Gastroesophageal sphincter (tissue), 4 donors: ENCODE results near the gene DHRSX. TPM values are rescaled to one million over a fixed set of nuclear protein-coding genes. Genes with fewer than 3 reads are reported as not detected.
A peak's percentile ranks its signal among the peaks of the same experiment; 100 is the strongest.

Experiments
- ATAC-seq: fragments of 150-250 bp; one replicate; pipeline ENCODE4 v1.9.1; 2016; ENCODE audit warnings: mild to moderate bottlenecking, moderate library complexity
- H3K27ac ChIP-seq, 4 donors: fragments of 200-600 bp; sonication (generic) in 3 of 4; 1 replicate in 3 of 4; 2 replicates in 1 of 4; pipeline ENCODE4 v1.5.1; 2016 to 2019
- H3K27me3 ChIP-seq: fragments of 200-600 bp; sonication (generic); one replicate; pipeline ENCODE4 v1.5.1; 2019
- H3K36me3 ChIP-seq, 2 donors: fragments of 200-600 bp; sonication (generic); one replicate each; pipeline ENCODE4 v1.5.1; 2019; ENCODE audit warnings: control low read depth in 1 of 2
- H3K4me1 ChIP-seq, 3 donors: fragments of 200-600 bp; sonication (generic); 1 replicate in 2 of 3; 2 replicates in 1 of 3; pipeline ENCODE4 v1.5.1; 2016 to 2019; ENCODE audit warnings: control low read depth in 2 of 3
- H3K4me3 ChIP-seq, 2 donors: fragments of 200-600 bp; sonication (generic); one replicate each; pipeline ENCODE4 v1.5.1; 2019; ENCODE audit warnings: mild to moderate bottlenecking in 1 of 2, moderate library complexity in 1 of 2
- H3K9me3 ChIP-seq, 3 donors: fragments of 200-600 bp; sonication (generic); one replicate each; pipeline ENCODE4 v1.5.1; 2017 to 2019; ENCODE audit warnings: control low read depth in 2 of 3
- EP300 ChIP-seq: sonication (generic); formaldehyde crosslinking; IDR thresholded peaks from one replicate; pipeline ENCODE4 v1.6.1; 2017; ENCODE audit warnings: antibody characterized with exemption, mild to moderate bottlenecking
- POLR2A ChIP-seq, 2 donors: fragments of 450-650 bp; IDR thresholded peaks; one replicate each; pipeline ENCODE4 v1.6.1; 2017; ENCODE audit warnings: antibody characterized with exemption in 2 of 2, mild to moderate bottlenecking in 2 of 2, moderate library complexity in 1 of 2
- POLR2AphosphoS5 ChIP-seq: sonication (generic); formaldehyde crosslinking; IDR thresholded peaks from one replicate; pipeline ENCODE4 v1.6.1; 2017; ENCODE audit warnings: antibody characterized with exemption
- WGBS, 2 donors: methylation state at CpG; one replicate each; pipeline ENCODE4 v1.1.5; 2018; ENCODE audit warnings: low coverage in 1 of 2; 5-methylcytosine and 5-hydroxymethylcytosine counted together
- total RNA-seq, 4 donors: library from RNA; depleted of rRNA; stranded (reverse); fragments of >200 nt; gene quantifications; one replicate each; pipeline ENCODE4 v1.1.0, GENCODE V29; 2016
- TF ChIP-seq, protein P1 (sequence below), 4 experiments: fragments of 200-600 bp in 2 of 4; fragments of 450-650 bp in 2 of 4; sonication (generic) in 1 of 4; IDR thresholded peaks; one replicate each; pipeline ENCODE4 v1.5.1; 2017 to 2019; ENCODE audit warnings: antibody characterized with exemption in 4 of 4, mild to moderate bottlenecking in 2 of 4, moderate library complexity in 2 of 4

Gene DHRSX
- total RNA-seq, 4 donors from 2014 or later, result 16.8 to 26.3 (median 21.1) TPM

DNA sequence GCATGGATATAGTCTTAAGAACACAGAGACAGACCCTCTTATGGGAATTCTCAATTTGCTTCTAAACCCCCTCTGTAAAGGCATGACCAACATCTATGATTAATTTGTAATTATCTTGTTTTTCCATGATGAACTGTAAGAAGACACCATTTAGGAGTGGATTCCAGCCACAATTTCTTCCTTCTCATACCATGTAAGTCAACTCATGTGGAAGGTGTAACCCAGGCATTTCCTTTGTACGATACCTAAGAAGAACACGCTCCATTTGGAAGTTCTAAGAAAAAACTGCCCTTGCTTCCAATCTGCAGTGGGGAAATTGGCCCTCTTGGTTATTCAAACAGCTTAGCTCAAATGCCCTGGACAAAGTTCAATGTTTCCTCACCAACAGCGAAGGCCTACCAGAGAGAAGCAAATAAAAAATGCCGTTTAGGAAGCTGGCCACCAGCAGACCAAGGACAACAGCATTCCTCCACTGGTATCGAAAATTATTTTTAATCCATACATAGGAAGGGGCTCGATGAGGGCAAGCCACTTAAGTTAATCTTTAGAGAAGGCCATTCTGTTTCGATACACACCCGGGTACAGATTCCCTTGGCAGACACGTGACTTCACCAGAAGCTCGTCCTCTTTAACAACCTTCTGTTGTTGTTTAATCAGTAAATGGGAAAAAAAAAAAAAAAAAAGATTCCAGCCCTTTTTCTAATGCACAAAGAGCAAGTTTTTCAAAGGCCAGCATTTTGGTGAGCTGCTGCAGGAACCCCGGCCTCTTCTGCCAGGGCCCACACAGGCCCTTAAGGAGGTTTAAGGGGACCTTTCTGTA, 2.6 kb downstream of the DHRSX start:
- H3K4me1 ChIP-seq, result peaks cover 7 to 74% (median 11%) of the 10 kb centered on the region in 3 donors
- TF ChIP-seq POLR2AphosphoS5, result no peak
- no peak for TF ChIP-seq EP300
- TF ChIP-seq, protein P1, sequence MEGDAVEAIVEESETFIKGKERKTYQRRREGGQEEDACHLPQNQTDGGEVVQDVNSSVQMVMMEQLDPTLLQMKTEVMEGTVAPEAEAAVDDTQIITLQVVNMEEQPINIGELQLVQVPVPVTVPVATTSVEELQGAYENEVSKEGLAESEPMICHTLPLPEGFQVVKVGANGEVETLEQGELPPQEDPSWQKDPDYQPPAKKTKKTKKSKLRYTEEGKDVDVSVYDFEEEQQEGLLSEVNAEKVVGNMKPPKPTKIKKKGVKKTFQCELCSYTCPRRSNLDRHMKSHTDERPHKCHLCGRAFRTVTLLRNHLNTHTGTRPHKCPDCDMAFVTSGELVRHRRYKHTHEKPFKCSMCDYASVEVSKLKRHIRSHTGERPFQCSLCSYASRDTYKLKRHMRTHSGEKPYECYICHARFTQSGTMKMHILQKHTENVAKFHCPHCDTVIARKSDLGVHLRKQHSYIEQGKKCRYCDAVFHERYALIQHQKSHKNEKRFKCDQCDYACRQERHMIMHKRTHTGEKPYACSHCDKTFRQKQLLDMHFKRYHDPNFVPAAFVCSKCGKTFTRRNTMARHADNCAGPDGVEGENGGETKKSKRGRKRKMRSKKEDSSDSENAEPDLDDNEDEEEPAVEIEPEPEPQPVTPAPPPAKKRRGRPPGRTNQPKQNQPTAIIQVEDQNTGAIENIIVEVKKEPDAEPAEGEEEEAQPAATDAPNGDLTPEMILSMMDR (IDR thresholded peaks at IDR 0.05), result no peak
- no peak for TF ChIP-seq POLR2A (IDR thresholded peaks at IDR 0.05)
- no peak for ATAC-seq
- 23 to 26% methylated on average over 10 to 11 of the region's 11 CpGs for WGBS, 2 donors
- peak overlapping the region; percentile 86 to 94 (median 93) for H3K27ac ChIP-seq
- H3K36me3 ChIP-seq, result peaks cover 0 to 10% of the 10 kb centered on the region in 2 donors
- no peaks in the 10 kb centered on the region for H3K9me3 ChIP-seq
- H3K27me3 ChIP-seq, result no peaks in the 10 kb centered on the region
- peak overlapping the region; percentile 11 to 82 for H3K4me3 ChIP-seq

DNA sequence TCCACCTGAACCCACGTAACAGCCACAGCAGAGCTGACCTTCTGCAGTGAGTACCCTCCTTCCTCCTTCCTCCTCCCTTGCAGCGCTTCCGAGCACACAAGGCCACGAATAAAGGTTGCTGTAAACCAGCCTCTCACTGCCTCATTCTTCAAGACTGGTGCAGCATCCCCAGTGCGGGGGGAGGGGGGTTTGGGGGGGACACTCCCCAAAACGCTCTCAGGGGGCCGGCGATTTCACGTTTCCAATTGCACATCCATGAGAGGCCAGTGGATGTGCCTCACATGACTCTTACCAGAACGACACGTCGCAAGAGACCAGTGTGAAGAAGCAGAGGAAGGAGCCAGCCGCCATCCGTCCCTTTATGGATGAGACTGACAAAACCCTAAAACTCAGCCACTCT, 5.2 kb downstream of the DHRSX start:
- Histone ChIP-seq H3K27ac (peak overlapping the region in 1 of 4 donors; percentile 17), H3K4me3 (no peak overlapping the region), H3K36me3 (peaks cover 0 to 21% of the 10 kb centered on the region in 2 donors), H3K27me3 (no peaks in the 10 kb centered on the region), H3K9me3 (no peaks in the 10 kb centered on the region), H3K4me1 (peaks cover 7 to 85% (median 11%) of the 10 kb centered on the region in 3 donors)
- no peak for ATAC-seq
- WGBS, 2 donors, result 75 to 88% methylated on average over 4 to 6 of the region's 14 CpGs
- TF ChIP-seq EP300, result no peak
- no peak for TF ChIP-seq POLR2AphosphoS5
- no peak for TF ChIP-seq POLR2A (IDR thresholded peaks at IDR 0.05)
- TF ChIP-seq, protein P1 (IDR thresholded peaks at IDR 0.05), result no peak

DNA sequence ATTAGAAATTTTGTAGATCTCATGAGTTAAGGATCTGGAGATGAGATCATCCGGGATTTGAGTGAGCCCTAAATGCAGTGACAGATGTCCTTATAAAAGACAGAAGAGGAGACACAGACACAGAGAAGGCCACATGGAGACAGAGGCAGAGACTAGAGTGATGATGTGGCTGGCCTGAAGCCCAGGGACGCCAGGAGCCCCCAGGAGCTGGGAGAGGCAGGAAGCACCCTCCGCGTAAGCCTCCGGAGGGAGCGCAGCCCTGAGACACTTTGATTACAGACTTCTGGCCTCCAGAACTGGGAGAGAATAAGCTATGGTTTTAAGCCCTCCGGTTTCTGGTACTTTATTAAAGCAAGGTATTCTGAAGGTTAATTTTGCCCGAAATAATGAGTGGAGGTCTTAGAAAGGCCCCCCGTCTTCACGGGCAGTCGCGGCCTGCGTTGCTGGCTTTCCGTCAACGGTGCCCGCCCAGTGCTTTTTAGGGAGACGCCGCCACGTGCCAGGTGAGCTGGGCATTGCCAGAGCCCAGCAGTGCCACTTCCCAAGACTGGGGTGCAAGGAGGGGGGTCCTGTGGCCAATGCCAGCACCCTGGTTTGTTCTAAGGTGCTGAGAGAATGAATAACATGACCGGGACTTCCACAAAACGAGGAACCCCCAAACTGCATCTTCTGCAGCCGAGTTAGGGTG, 8.1 kb downstream of the DHRSX start:
- Histone ChIP-seq H3K4me1 (peaks cover 0 to 60% (median 0%) of the 10 kb centered on the region in 3 donors), H3K36me3 (peaks cover 0 to 50% of the 10 kb centered on the region in 2 donors), H3K9me3 (no peaks in the 10 kb centered on the region), H3K27me3 (no peaks in the 10 kb centered on the region), H3K4me3 (no peak overlapping the region), H3K27ac (no peak overlapping the region)
- 65% methylated on average over 5 of the region's 22 CpGs; no CpG with 5 or more reads in 1 of the 2 donors for WGBS, 2 donors
- TF ChIP-seq POLR2AphosphoS5 (no peak), POLR2A (IDR thresholded peaks at IDR 0.05) (no peak), EP300 (no peak)
- TF ChIP-seq, protein P1 (IDR thresholded peaks at IDR 0.05), result no peak
- no peak for ATAC-seq

DNA sequence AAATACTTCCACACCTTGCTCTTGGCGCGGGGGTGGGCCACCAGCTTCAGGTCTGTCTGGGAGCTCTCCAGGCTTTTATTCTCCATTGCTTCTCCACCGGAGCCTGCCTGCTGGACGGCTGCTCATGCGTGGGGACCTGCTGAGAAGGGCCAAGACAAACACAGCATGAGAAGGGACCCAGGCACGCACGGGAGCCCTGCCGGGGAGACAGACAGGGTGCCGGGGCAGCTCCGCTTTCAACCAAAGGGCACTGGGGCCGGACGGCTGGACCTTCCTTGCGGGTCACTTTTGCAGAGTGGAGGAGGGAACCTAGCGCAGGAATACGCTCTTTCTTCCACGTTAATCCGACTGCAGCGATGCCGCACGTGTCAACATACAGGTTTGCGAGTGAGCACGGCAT, 10.1 kb downstream of the DHRSX start:
- peaks cover 0 to 57% of the 10 kb centered on the region in 2 donors for H3K36me3 ChIP-seq
- ATAC-seq, result no peak
- H3K4me3 ChIP-seq, result no peak overlapping the region

More for the DNA sequence above, 10.1 kb downstream of the DHRSX start:
- Histone ChIP-seq H3K4me1 (peaks cover 0 to 60% (median 0%) of the 10 kb centered on the region in 3 donors), H3K9me3 (no peaks in the 10 kb centered on the region), H3K27me3 (no peaks in the 10 kb centered on the region), H3K27ac (no peak overlapping the region)
- TF ChIP-seq POLR2AphosphoS5 (no peak), POLR2A (IDR thresholded peaks at IDR 0.05) (no peak), EP300 (no peak)
- TF ChIP-seq, protein P1 (IDR thresholded peaks at IDR 0.05), result no peak
- 94 to 100% methylated on average over 1 to 18 of the region's 22 CpGs for WGBS, 2 donors
